Left hindlimb (tissue), 1 donor: Measurements from ENCODE around the gene COL3A1.
A peak's percentile ranks its signal among the peaks of the same experiment; 100 is the strongest.

ENCODE experiments used
- DNase-seq: peaks from one replicate; pipeline ENCODE4 v3.0.0-alpha.2; 2018

Gene COL3A1

DNA sequence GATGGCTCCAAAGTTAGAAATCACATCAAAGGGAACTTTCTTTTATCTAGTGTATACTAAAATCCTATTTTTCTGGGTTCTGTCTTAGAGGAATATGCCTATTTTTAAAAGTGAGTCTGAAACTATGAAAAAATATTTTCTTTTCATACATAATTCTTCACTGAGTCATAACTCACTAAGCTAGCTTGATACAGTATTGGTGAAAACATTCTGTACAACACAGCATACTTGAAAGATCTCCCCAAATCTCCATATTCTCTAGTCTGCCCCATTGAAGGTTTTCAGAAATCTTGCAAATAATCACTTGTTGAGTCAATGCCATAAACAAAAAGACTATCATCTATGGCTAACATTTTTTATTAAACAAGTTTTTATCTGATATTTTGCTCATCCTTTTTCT is 44.5 kb downstream of the COL3A1 start:
- DNase-seq, result no peak

DNA sequence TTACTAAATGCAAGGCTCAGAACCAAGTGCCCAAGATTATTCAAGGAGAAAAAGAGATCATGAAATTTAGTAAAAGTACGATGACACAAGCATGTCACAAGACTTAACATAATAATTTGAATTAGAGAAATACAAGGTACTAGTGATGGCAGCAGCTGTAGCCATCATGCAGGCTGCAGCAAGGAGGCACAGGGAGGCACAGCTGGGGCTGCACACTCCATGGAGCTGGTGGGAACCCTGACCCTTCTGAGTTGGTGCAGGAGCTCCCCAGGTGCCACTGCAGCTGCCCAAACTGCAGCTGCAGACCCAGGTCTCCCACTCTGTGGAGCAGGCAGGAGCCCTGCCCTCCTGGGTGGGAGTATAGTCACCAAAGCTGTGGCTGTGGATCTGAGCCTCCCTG is 46.0 kb downstream of the COL3A1 start:
- DNase-seq, result no peak

DNA sequence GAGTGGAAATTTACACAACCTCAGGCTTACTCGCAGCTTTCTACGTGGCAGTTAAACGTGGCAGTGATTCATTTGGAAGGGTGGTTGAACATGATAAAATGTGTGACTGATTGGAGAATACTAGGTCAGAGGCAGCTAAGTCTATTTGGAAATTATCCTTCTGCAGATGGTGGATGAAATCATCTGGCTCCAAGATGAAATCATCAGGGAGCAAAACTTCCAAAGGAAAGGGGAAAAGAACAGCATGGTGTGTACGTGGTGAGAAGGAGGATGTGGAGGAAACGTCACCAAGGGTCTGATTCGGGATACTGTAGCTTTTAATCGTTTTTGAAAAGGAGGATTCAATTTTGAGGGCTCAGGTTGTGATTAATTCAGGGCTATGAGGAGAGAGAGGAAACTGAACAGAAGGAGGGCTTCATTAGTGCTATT is 47.9 kb downstream of the COL3A1 start:
- peak; percentile 56 for DNase-seq

- DNase-seq, result no peak
These were observed 48.3 kb downstream of the COL3A1 start for GRCh38 chr2:189022492-189022891.

- no peak for DNase-seq
These were observed 50.9 kb downstream of the COL3A1 start for GRCh38 chr2:189024901-189025618.

DNA sequence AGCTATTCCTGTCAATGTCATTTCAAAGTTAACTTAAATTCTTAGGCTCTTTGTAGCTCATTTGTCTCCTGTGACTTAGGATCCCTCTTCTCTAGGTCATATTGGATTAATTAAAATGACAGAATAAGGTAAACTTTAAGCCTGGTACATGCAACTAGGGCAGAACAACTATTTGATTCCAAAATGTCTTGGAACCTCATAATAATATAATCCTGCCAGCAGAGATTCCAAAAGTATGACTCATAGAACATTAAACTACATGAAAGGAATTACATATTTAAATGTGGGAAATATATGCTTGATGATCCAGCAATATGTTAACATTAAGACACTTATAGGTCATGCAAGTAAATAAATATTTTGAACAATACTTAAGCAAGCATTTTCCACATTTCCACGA is 63.3 kb downstream of the COL3A1 start:
- no peak for DNase-seq

DNA sequence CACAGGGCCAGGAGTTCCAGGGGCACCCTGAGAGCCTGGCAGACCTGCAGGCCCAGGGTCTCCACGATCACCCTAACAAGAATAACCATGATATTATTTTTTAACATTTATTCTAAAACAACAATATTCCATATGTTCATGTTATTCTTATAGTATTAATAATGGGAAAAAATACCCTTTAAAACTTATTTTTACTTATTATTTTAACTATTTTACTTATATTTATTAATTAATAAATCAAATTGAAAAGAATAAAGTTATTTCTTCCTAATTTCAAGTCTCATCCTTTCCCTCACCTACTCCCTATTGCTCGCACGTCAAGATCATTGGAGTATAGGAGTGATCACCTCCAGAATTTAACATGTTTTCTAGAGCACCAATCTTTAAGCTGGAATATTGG is 71.7 kb downstream of the COL3A1 start:
- DNase-seq, result no peak

DNA sequence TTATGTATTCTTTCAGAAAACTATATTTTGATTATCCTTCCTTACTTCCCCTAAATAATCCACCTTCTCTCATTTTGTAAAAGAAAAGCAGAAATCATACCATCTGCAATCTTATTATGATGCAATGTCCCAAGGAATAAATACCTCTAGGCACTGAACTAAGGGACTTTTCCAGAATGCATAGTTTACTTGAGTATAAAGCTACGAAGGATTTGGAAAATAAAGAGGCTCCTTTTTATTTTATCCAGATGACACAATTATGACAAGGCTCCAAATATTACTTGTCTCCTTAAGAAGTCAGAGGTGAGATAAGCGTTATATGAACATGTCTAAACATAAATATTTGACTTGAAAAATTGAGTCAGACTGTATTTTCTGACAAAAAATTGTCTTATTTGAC is 72.1 kb downstream of the COL3A1 start:
- no peak for DNase-seq

GRCh38 chr2:189047171-189047888 is 73.2 kb downstream of the COL3A1 start:
- DNase-seq, result no peak

- DNase-seq, result no peak
These were observed 74.0 kb downstream of the COL3A1 start for GRCh38 chr2:189048189-189048588.

DNA sequence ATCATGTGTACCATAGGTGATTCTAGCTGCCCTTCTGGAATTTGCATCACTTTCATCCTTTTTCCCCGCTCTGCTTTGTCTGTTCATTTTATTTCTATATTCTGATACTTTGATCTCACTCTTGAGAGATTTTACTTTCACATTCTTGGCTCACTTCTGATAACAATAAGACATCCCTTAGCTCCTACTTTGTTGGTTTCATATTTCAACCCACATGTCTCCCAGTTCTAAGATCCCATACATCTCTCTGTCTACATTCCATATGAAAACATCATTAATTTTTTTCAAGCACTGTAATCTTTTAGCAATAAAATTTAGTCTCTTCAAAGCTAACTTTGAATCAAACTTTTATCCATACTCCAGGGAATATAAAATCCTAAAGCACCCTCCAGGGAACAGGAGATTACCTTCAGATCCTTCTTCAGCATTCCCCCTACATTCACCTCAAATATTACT is 75.6 kb downstream of the COL3A1 start:
- no peak for DNase-seq

GRCh38 chr2:189050165-189050712 is 76.1 kb downstream of the COL3A1 start:
- no peak for DNase-seq

DNA sequence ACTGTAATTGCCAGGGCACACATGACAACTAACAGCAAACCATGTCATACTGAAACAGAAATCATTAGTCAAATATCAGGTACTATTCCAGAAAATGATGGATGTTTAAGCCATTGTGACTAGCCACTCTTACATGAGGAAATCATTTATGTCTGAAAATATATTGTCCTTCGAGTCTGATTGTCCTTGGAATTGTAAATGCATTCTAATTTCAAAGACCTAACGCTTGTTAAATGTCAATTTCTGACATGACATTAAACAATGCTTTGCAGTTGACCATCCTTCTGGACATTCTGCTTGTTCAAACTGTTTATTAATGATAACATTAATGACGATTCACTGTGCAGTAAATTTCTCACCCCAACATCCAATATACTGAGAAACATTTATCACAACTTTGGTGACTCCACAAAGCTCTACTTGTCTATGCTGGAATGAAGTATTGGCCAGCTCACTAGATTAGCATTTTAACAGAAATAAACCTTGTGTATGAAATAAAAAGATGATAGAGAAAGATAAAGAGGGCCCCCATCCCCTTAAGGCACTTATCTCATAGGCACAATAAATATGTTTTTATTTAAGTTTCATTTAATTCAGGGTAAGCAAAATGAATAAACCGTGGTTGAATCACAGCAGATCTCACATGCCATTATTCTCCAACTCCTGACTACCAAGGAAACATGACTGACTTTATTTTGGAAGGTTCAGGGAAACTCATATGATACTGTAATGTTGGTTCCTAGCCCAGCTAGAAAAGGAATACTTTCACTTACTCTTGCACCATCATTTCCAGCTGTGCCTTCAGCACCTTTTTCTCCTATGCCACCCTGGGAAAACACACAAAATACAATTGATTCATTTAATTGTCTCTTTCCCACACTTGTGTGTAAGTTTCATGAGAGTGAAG is 82.3 kb downstream of the COL3A1 start:
- DNase-seq, result no peak

DNA sequence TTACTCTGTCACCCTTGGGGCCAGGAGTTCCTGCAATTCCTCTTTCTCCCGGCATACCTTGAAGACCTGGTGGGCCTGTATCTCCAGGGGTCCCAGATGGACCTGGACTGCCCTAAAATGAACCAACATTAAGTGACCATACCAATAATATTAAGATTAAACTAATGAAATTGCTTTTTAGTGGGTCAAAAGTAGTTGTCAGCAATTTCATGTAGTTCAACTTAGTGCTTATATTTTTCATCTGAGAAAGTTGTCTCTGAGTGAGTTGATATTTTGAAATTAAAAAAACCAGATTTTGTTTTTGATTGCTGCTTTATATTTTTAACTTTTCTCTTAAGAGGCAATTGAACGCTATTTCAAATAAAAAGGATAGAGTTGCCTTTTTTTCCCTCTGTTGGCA is 83.1 kb downstream of the COL3A1 start:
- no peak for DNase-seq

DNA sequence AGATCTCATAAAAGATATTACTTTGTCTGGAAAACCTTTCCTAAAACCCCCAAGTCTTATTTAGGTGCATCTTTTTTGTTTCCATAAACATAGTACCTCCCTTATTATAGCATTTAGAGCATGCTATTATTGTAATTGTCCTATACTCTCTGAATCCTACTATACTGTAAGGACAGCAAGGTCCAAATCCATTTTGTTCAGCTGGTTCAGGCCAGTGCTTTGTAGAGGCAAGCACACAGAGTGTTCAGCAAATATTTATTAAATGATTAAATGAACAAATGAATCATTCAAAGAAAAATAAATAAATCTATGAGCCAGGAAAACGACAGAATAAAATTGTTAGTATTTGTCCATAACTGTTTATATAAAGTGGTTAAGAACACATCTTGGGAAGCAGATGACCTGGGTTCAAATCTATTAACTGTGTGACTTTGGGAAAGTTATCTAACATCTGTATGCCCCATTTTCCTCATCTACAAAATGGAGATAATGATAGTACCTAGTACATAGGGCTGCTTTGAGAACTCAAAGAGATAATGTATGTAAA is 86.0 kb downstream of the COL3A1 start:
- DNase-seq, result no peak
